Lung (tissue), 12 donors: ENCODE measurements around the gene ASB6. TPM values are rescaled to one million over a fixed set of nuclear protein-coding genes. Genes with fewer than 3 reads are reported as not detected.

Source experiments
- ATAC-seq: fragments of 200-7000 bp; cut with Tn5 transposase; one replicate; pipeline ENCODE4 v1.9.1; 2020; ENCODE audit warnings: moderate number of reproducible peaks; ENCODE audit not compliant: insufficient read depth, low FRiP score
- DNase-seq, 3 donors: peaks; one replicate each; pipeline ENCODE4 v3.0.0-alpha.2; 2013 to 2017
- H3K27ac ChIP-seq, 2 donors: one replicate each; pipeline ENCODE4 v1.5.1; 2013; ENCODE audit warnings: mild to moderate bottlenecking in 2 of 2, moderate library complexity in 2 of 2, control low read depth in 1 of 2, inconsistent platforms in 1 of 2, low read depth in 1 of 2, low read length in 1 of 2
- H3K27me3 ChIP-seq, 3 donors: one replicate each; pipeline ENCODE4 v1.5.1; 2013; ENCODE audit warnings: low read length in 2 of 3; ENCODE audit not compliant: control insufficient read depth in 3 of 3, insufficient read depth in 3 of 3
- H3K36me3 ChIP-seq, 4 donors: one replicate each; pipeline ENCODE4 v1.5.1; 2013; ENCODE audit warnings: low read length in 4 of 4, mild to moderate bottlenecking in 1 of 4, moderate library complexity in 1 of 4; ENCODE audit not compliant: control insufficient read depth in 4 of 4, insufficient read depth in 4 of 4
- H3K4me1 ChIP-seq, 5 donors: one replicate each; pipeline ENCODE4 v1.5.1; 2013; ENCODE audit warnings: low read length in 5 of 5, mild to moderate bottlenecking in 2 of 5, moderate library complexity in 1 of 5; ENCODE audit not compliant: control insufficient read depth in 5 of 5, insufficient read depth in 5 of 5
- H3K4me3 ChIP-seq: one replicate; pipeline ENCODE4 v1.5.1; 2013; ENCODE audit warnings: mild to moderate bottlenecking, control low read depth, moderate library complexity
- H3K9ac ChIP-seq, 2 donors: one replicate each; pipeline ENCODE4 v1.5.1; 2013; ENCODE audit warnings: low read length in 2 of 2, control low read depth in 1 of 2; ENCODE audit not compliant: insufficient read depth in 1 of 2
- H3K9me3 ChIP-seq, 4 donors: one replicate each; pipeline ENCODE4 v1.5.1; 2013; ENCODE audit warnings: low read length in 3 of 4, mild to moderate bottlenecking in 1 of 4, moderate library complexity in 1 of 4; ENCODE audit not compliant: control insufficient read depth in 4 of 4, insufficient read depth in 3 of 4
- WGBS, 2 donors: extraction: QIAGEN DNeasy Blood & Tissue Kit; methylation state at CpG; one replicate each; pipeline ENCODE4 v1.1.7; 2013; 5-methylcytosine and 5-hydroxymethylcytosine counted together
- polyA plus RNA-seq, 2 donors: library from polyadenylated mRNA; stranded (reverse); fragments of 200-250 nt; gene quantifications; one replicate each; pipeline ENCODE4 v1.2.1, GENCODE V29; 2013
- total RNA-seq, 2 donors: library from RNA; depleted of rRNA in 1 of 2; stranded (reverse); fragments of >200 nt in 1 of 2; gene quantifications; one replicate each; pipeline ENCODE4 v1.2.1, GENCODE V29; 2014 to 2021
- TF ChIP-seq, protein P1 (sequence below): IDR thresholded peaks from 2 replicates; pipeline ENCODE4 v1.5.1; 2012; ENCODE audit warnings: mild to moderate bottlenecking; ENCODE audit errors: control extremely low read depth, extremely low read depth
- donor health status: control.
- donor health status: control.
- donor health status: Bipolar disorder and iron deficiency.
- donor health status: healthy.
- donor health status: DM: yes; HTN: yes; CAD: no.

ASB6 gene
- total and polyA plus RNA-seq, 4 donors: 11.8 to 19.5 (median 16.1) TPM

GRCh38 chr9:129666575-129666974, 24.6 kb upstream of the ASB6 start:
- Histone ChIP-seq H3K36me3 (no peaks in the 10 kb centered on the region), H3K4me3 (no peak overlapping the region), H3K9ac (no peak overlapping the region), H3K27ac (no peak overlapping the region), H3K9me3 (no peaks in the 10 kb centered on the region), H3K4me1 (peaks cover 0 to 6% (median 0%) of the 10 kb centered on the region in 5 donors), H3K27me3 (peaks cover 5 to 31% (median 13%) of the 10 kb centered on the region in 3 donors)
- ATAC-seq: no peak
- WGBS, 2 donors: 24 to 27% methylated on average over 10 to 13 of the region's 13 CpGs
- TF ChIP-seq, protein P1, sequence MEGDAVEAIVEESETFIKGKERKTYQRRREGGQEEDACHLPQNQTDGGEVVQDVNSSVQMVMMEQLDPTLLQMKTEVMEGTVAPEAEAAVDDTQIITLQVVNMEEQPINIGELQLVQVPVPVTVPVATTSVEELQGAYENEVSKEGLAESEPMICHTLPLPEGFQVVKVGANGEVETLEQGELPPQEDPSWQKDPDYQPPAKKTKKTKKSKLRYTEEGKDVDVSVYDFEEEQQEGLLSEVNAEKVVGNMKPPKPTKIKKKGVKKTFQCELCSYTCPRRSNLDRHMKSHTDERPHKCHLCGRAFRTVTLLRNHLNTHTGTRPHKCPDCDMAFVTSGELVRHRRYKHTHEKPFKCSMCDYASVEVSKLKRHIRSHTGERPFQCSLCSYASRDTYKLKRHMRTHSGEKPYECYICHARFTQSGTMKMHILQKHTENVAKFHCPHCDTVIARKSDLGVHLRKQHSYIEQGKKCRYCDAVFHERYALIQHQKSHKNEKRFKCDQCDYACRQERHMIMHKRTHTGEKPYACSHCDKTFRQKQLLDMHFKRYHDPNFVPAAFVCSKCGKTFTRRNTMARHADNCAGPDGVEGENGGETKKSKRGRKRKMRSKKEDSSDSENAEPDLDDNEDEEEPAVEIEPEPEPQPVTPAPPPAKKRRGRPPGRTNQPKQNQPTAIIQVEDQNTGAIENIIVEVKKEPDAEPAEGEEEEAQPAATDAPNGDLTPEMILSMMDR: no peak
- no peak for DNase-seq

GRCh38 chr9:129665814-129666520, 24.0 kb upstream of the ASB6 start:
- TF ChIP-seq, protein P1: no peak
- no peaks in the 10 kb centered on the region for H3K9me3 ChIP-seq
- H3K36me3 ChIP-seq: no peaks in the 10 kb centered on the region
- peaks cover 0 to 6% (median 0%) of the 10 kb centered on the region in 5 donors for H3K4me1 ChIP-seq
- DNase-seq: no peak
- H3K27ac ChIP-seq: no peak overlapping the region
- peak overlapping the region; percentile 16 for H3K4me3 ChIP-seq
- no peak overlapping the region for H3K9ac ChIP-seq
- no peak for ATAC-seq
- peaks cover 5 to 34% (median 16%) of the 10 kb centered on the region in 3 donors for H3K27me3 ChIP-seq
- 1 to 4% methylated on average over 38 to 88 of the region's 88 CpGs for WGBS, 2 donors

DNA sequence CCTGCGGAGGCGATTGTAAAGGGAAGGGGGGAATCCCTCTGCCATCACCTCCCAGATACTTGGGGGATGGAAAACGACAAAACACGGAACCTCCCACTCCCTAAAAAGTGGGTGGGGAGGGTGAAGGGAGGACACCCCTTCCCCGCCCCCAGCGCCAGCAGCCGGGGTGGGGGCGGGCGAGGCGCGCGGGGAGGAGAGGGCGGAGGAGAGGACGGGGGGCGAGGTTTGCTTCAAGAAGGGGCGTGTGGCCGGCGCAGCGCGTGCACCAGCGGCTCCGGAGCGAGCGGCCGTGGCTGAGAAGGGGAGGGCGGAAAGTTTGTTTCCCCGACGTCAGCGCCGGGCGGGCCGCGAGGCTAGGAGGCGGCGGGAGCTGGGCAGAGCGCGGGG, 23.4 kb upstream of the ASB6 start, which contains the start of gene PRRX2:
PRRX2 (plus strand) TSS at position 259 of the 387 bp plus-strand sequence. CDS start 221 bp downstream, outside the sequence.
- ATAC-seq: no peak

More for the DNA sequence above, 23.4 kb upstream of the ASB6 start, which contains the start of gene PRRX2:
- peaks cover 5 to 35% (median 16%) of the 10 kb centered on the region in 3 donors for H3K27me3 ChIP-seq
- peak within 1 kb of the TSS; percentile 16 for H3K4me3 ChIP-seq
- no peaks in the 10 kb centered on the region for H3K36me3 ChIP-seq
- DNase-seq: peak; percentile 46 to 62 (median 51)
- no peak within 1 kb of the TSS for H3K27ac ChIP-seq
- 0 to 2% methylated on average over 22 to 37 of the region's 37 CpGs for WGBS, 2 donors
- no peak within 1 kb of the TSS for H3K9ac ChIP-seq
- TF ChIP-seq, protein P1: no peak
- peaks cover 0 to 6% (median 0%) of the 10 kb centered on the region in 5 donors for H3K4me1 ChIP-seq
- no peaks in the 10 kb centered on the region for H3K9me3 ChIP-seq
